IMR-90 (cell line): Measurements from ENCODE around the gene MCF2L. TPM values are rescaled to one million over a fixed set of nuclear protein-coding genes. Genes with fewer than 3 reads are reported as not detected.

ENCODE experiments used
- ATAC-seq: fragments of 200-7000 bp; cut with Tn5 transposase; 2 replicates; pipeline ENCODE4 v1.9.1; 2020; ENCODE audit warnings: low read depth, mild to moderate bottlenecking, moderate library complexity
- BruUV-seq: library from RNA; stranded (reverse); fragments of 400-500 nt; replicated peaks from 2 replicates; lab custom pipeline; 2021; lab: Mats Ljungman, UMichigan
- CTCF ChIA-PET: fragments of 300-600 bp; formaldehyde crosslinking; extraction: SDS; loops from one replicate; lab custom pipeline; 2021; ENCODE audit warnings: antibody characterized with exemption; lab: Yijun Ruan, JAX
- POLR2A ChIA-PET: fragments of 300-600 bp; sonication (Branson Sonifier 250); formaldehyde crosslinking; loops from one replicate; lab custom pipeline; 2022; ENCODE audit warnings: antibody characterized with exemption; ENCODE audit not compliant: unreplicated experiment; lab: Charles Lee
- DNase-seq: peaks from one replicate; pipeline ENCODE4 v3.0.0; 2013
- H2AFZ ChIP-seq: replicated peaks from 2 replicates; pipeline ENCODE3; 2013; ENCODE audit warnings: low read length, mild to moderate bottlenecking; ENCODE audit not compliant: poor library complexity
- H2AK5ac ChIP-seq: 2 replicates; pipeline ENCODE4 v1.6.1; 2013; ENCODE audit warnings: low read depth, low read length, inconsistent platforms
- H2AK9ac ChIP-seq: replicated peaks from 2 replicates; pipeline ENCODE3; 2013; ENCODE audit warnings: mild to moderate bottlenecking, low read depth, low read length, moderate library complexity; ENCODE audit not compliant: poor library complexity
- H2BK120ac ChIP-seq: 2 replicates; pipeline ENCODE4 v1.6.1; 2013; ENCODE audit warnings: low read depth, low read length, inconsistent platforms
- H2BK15ac ChIP-seq: 3 replicates; pipeline ENCODE4 v1.6.1; 2013; ENCODE audit warnings: low read depth, low read length, inconsistent platforms
- H2BK20ac ChIP-seq: 2 replicates; pipeline ENCODE4 v1.6.1; 2013; ENCODE audit warnings: low read depth, mild to moderate bottlenecking, inconsistent platforms, low read length, moderate library complexity
- H2BK5ac ChIP-seq: 2 replicates; pipeline ENCODE4 v1.6.1; 2013; ENCODE audit warnings: mild to moderate bottlenecking, low read depth, low read length, inconsistent platforms; ENCODE audit not compliant: poor library complexity, severe bottlenecking
- H3K14ac ChIP-seq: replicated peaks from 2 replicates; pipeline ENCODE4 v1.6.1; 2013; ENCODE audit warnings: low read depth, low read length, inconsistent platforms
- H3K18ac ChIP-seq: 2 replicates; pipeline ENCODE4 v1.6.1; 2013; ENCODE audit warnings: low read depth, low read length, control low read depth
- H3K23ac ChIP-seq: 2 replicates; pipeline ENCODE4 v1.6.1; 2013; ENCODE audit warnings: low read depth, low read length, inconsistent platforms
- H3K27ac ChIP-seq: 2 replicates; pipeline ENCODE4 v1.5.1; 2013; ENCODE audit warnings: mild to moderate bottlenecking, control low read depth, low read length; ENCODE audit not compliant: insufficient read depth
- H3K27me3 ChIP-seq: 2 replicates; pipeline ENCODE4 v1.6.1; 2013; ENCODE audit warnings: low read length; ENCODE audit not compliant: control insufficient read depth, insufficient read depth
- H3K36me3 ChIP-seq: 2 replicates; pipeline ENCODE4 v1.6.1; 2013; ENCODE audit warnings: low read length, mixed read lengths; ENCODE audit not compliant: control insufficient read depth, insufficient read depth
- H3K4ac ChIP-seq: 2 replicates; pipeline ENCODE4 v1.6.1; 2013; ENCODE audit warnings: low read depth, low read length, inconsistent platforms
- H3K4me1 ChIP-seq: 2 replicates; pipeline ENCODE4 v1.6.1; 2013; ENCODE audit warnings: low read length, mixed read lengths; ENCODE audit not compliant: control insufficient read depth, insufficient read depth
- H3K4me2 ChIP-seq: 2 replicates; pipeline ENCODE4 v1.6.1; 2013; ENCODE audit warnings: low read depth, mild to moderate bottlenecking, control low read depth, low read length, moderate library complexity
- H3K4me3 ChIP-seq: 2 replicates; pipeline ENCODE4 v1.5.1; 2013; ENCODE audit warnings: low read depth, mild to moderate bottlenecking, control low read depth, low read length, moderate library complexity; ENCODE audit not compliant: insufficient read depth
- H3K56ac ChIP-seq: 2 replicates; pipeline ENCODE4 v1.6.1; 2013; ENCODE audit warnings: low read length, inconsistent platforms; ENCODE audit not compliant: insufficient read depth; ENCODE audit errors: extremely low read depth
- H3K79me1 ChIP-seq, 2 experiments: 2 replicates each; pipeline ENCODE4 v1.6.1; 2013; ENCODE audit warnings: low read length in 2 of 2, inconsistent platforms in 1 of 2, low read depth in 1 of 2
- H3K9ac ChIP-seq: 2 replicates; pipeline ENCODE4 v1.6.1; 2013; ENCODE audit warnings: low read depth, low read length, control low read depth
- H3K9me1 ChIP-seq: 2 replicates; pipeline ENCODE4 v1.6.1; 2013; ENCODE audit warnings: low read length, inconsistent platforms; ENCODE audit not compliant: insufficient read depth
- H3K9me3 ChIP-seq: 2 replicates; pipeline ENCODE4 v1.6.1; 2013; ENCODE audit warnings: low read length; ENCODE audit not compliant: control insufficient read depth, insufficient read depth
- H4K20me1 ChIP-seq: 2 replicates; pipeline ENCODE4 v1.6.1; 2013; ENCODE audit warnings: low read length, inconsistent platforms; ENCODE audit not compliant: insufficient read depth
- H4K5ac ChIP-seq: 2 replicates; pipeline ENCODE4 v1.6.1; 2013; ENCODE audit warnings: mild to moderate bottlenecking, low read depth, low read length, control low read depth
- H4K8ac ChIP-seq, 2 experiments: 2 replicates each; pipeline ENCODE4 v1.6.1; 2013; ENCODE audit warnings: low read depth in 2 of 2, low read length in 2 of 2, control low read depth in 1 of 2, inconsistent platforms in 1 of 2
- H4K91ac ChIP-seq: 2 replicates; pipeline ENCODE4 v1.6.1; 2013; ENCODE audit warnings: low read depth, low read length, inconsistent platforms; ENCODE audit not compliant: insufficient read depth
- BHLHE40 ChIP-seq: fragments of 150-350 bp; IDR thresholded peaks from 2 replicates; pipeline ENCODE4 v1.6.1; 2016; ENCODE audit warnings: mild to moderate bottlenecking, low read depth, low read length
- CEBPB ChIP-seq: IDR thresholded peaks from 2 replicates; pipeline ENCODE4 v1.6.1; 2012; ENCODE audit warnings: low read depth, low read length, improper control_type of control experiment
- CTCF ChIP-seq: conservative IDR thresholded peaks from 2 replicates; pipeline ENCODE4 v1.5.1; 2012; ENCODE audit warnings: mild to moderate bottlenecking, low read depth, low read length, improper control_type of control experiment
- ELK1 ChIP-seq: fragments of 150-350 bp; IDR thresholded peaks from 2 replicates; pipeline ENCODE4 v1.6.1; 2016; ENCODE audit warnings: low read depth, mild to moderate bottlenecking, low read length, moderate library complexity, borderline replicate concordance
- FOS ChIP-seq: fragments of 150-350 bp; IDR thresholded peaks from 2 replicates; pipeline ENCODE4 v1.6.1; 2016; ENCODE audit warnings: low read depth, low read length
- MAFK ChIP-seq: IDR thresholded peaks from 2 replicates; pipeline ENCODE4 v1.6.1; 2012; ENCODE audit warnings: low read depth, low read length, improper control_type of control experiment
- MAZ ChIP-seq: IDR thresholded peaks from 2 replicates; pipeline ENCODE4 v1.6.1; 2012; ENCODE audit warnings: low read depth, mild to moderate bottlenecking, low read length, improper control_type of control experiment, moderate library complexity, borderline replicate concordance
- MXI1 ChIP-seq: IDR thresholded peaks from 2 replicates; pipeline ENCODE4 v1.6.1; 2012; ENCODE audit warnings: low read depth, mild to moderate bottlenecking, low read length, moderate library complexity, borderline replicate concordance
- NFE2L2 ChIP-seq: fragments of 150-350 bp; IDR thresholded peaks from 2 replicates; pipeline ENCODE4 v1.6.1; 2016; ENCODE audit warnings: low read depth, mild to moderate bottlenecking, low read length
- POLR2A ChIP-seq: IDR thresholded peaks from 2 replicates; pipeline ENCODE4 v1.6.1; 2012; ENCODE audit warnings: mild to moderate bottlenecking, low read depth, low read length
- RAD21 ChIP-seq: IDR thresholded peaks from 2 replicates; pipeline ENCODE4 v1.6.1; 2012; ENCODE audit warnings: low read length, improper control_type of control experiment
- RFX5 ChIP-seq: IDR thresholded peaks from 2 replicates; pipeline ENCODE4 v1.8.0; 2012; ENCODE audit warnings: low read depth, mild to moderate bottlenecking, low read length, moderate library complexity
- SMC3 ChIP-seq: fragments of 150-350 bp; IDR thresholded peaks from 2 replicates; pipeline ENCODE4 v1.6.1; 2016; ENCODE audit warnings: low read depth, mild to moderate bottlenecking, antibody characterized with exemption, low read length, moderate library complexity
- USF2 ChIP-seq: fragments of 150-350 bp; IDR thresholded peaks from 2 replicates; pipeline ENCODE4 v1.6.1; 2017; ENCODE audit warnings: mild to moderate bottlenecking, antibody characterized with exemption, low read length, low read depth
- WGBS, 2 experiments: methylation state at CpG; one replicate each; pipeline versions ENCODE4 v1.1.5 to v1.1.7; 2013; ENCODE audit warnings: missing lambda C conversion rate in 2 of 2; ENCODE audit not compliant: insufficient read length in 1 of 2; ENCODE audit errors: extremely low coverage in 2 of 2; 5-methylcytosine and 5-hydroxymethylcytosine counted together
- dilution Hi-C: fragments of 300-500 bp; cut with HindIII; formaldehyde crosslinking; loops from one replicate; pipeline ENCODE4 v1.14.3; 2018; ENCODE audit warnings: low sequenced_read_pairs; ENCODE audit not compliant: unreplicated experiment
- in situ Hi-C: fragments of 300-500 bp; cut with MboI; formaldehyde crosslinking; loops from 3 replicates; pipeline ENCODE4 v1.14.3; 2019; ENCODE audit warnings: low sequenced_read_pairs, inconsistent platforms, mixed read lengths
- intact Hi-C: fragments of 100-400 bp; cut with micrococcal nuclease; formaldehyde crosslinking; loops from 2 replicates; pipeline ENCODE4 v1.10.0; 2022
- polyA plus RNA-seq, 3 experiments: library from polyadenylated mRNA; depleted of rRNA; stranded (reverse); fragments of >200 nt; gene quantifications; 2 replicates each; pipeline ENCODE4 v1.2.3, GENCODE V29; 2012; ENCODE audit warnings: low replicate concordance in 1 of 3
- total RNA-seq: library from RNA; depleted of rRNA; stranded (reverse); fragments of >200 nt; gene quantifications from 2 replicates; pipeline ENCODE4 v1.2.3, GENCODE V29; 2012

Gene MCF2L
- total and polyA plus RNA-seq, 2 of the 4 experiments (the other 2 are of a cell fraction) = 0.18 TPM; not detected in 1

DNA sequence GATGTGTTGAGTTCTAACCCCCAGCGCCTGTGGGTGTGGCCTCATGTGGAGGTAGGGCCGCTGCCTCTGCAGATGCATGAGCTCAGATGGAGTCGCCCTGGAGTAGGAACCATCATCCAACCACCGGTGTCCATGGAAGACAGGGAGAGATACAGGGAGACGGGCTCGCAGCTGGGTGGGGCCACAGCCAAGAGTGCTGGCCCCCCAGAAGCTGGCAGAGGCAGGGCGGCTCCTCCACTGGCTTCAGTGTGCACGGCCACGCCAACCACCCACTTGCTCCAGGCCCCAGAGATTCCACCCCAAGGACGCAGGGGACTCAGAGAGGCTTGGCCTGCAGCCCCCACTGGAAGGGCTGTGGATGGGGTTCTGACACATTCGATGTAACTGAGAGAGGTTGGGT is 5.4 kb upstream of the MCF2L start:
- no peaks in the 10 kb centered on the region for H3K4me1 ChIP-seq
- ChIA-PET POLR2A (no interaction called here), CTCF (no interaction called here)
- no peak overlapping the region for H2BK5ac ChIP-seq
- dilution Hi-C loops = no loop called here
- H2AFZ ChIP-seq = no peak overlapping the region
- WGBS, 2 experiments = 56% methylated on average over 3 of the region's 11 CpGs; no CpG with 5 or more reads in 1 of the 2 experiments
- no peaks in the 10 kb centered on the region for H4K20me1 ChIP-seq
- no peaks in the 10 kb centered on the region for H3K9me1 ChIP-seq
- DNase-seq = no peak
- H2BK120ac ChIP-seq = no peak overlapping the region
- no peak overlapping the region for H2BK20ac ChIP-seq
- H3K27ac ChIP-seq = no peak overlapping the region
- no peaks in the 10 kb centered on the region for H3K9me3 ChIP-seq
- H4K8ac ChIP-seq = no peak overlapping the region
- H2AK9ac ChIP-seq = no peak overlapping the region
- no peak overlapping the region for H4K5ac ChIP-seq
- H3K27me3 ChIP-seq = peaks cover 65% of the 10 kb centered on the region
- H3K9ac ChIP-seq = no peak overlapping the region
- BruUV-seq = no TSS peak
- no peak for TF ChIP-seq MAFK
- TF ChIP-seq POLR2A = no peak
- TF ChIP-seq FOS = no peak
- no peak for TF ChIP-seq CEBPB
- TF ChIP-seq MAZ = no peak
- no peak for TF ChIP-seq BHLHE40
- no peak for TF ChIP-seq NFE2L2
- TF ChIP-seq MXI1 = no peak
- no peak for TF ChIP-seq RFX5
- no peak for TF ChIP-seq SMC3
- no peak for TF ChIP-seq USF2
- no peak for TF ChIP-seq CTCF
- no peak for TF ChIP-seq ELK1
- TF ChIP-seq RAD21 = no peak
- H2BK15ac ChIP-seq = no peak overlapping the region
- H3K4ac ChIP-seq = no peak overlapping the region
- no peak overlapping the region for H3K14ac ChIP-seq
- intact Hi-C loops = no loop called here
- no peak overlapping the region for H3K56ac ChIP-seq
- H3K36me3 ChIP-seq = no peaks in the 10 kb centered on the region
- H3K79me1 ChIP-seq = no peaks in the 10 kb centered on the region
- no peak overlapping the region for H2AK5ac ChIP-seq
- no peak overlapping the region for H3K4me3 ChIP-seq
- H3K18ac ChIP-seq = no peak overlapping the region
- no peak overlapping the region for H4K91ac ChIP-seq
- in situ Hi-C loops = no loop called here
- no peak for ATAC-seq
- H3K23ac ChIP-seq = no peak overlapping the region
- no peak overlapping the region for H3K4me2 ChIP-seq
